HG02678 (cell line): ENCODE results near the gene ENGASE.

ENCODE experiments used
- ATAC-seq: cut with Tn5 transposase; IDR thresholded peaks from one replicate; pipeline ENCODE4 v1.9.1; 2021; ENCODE audit warnings: mild to moderate bottlenecking, moderate library complexity; ENCODE audit not compliant: unreplicated experiment

ENGASE gene

DNA sequence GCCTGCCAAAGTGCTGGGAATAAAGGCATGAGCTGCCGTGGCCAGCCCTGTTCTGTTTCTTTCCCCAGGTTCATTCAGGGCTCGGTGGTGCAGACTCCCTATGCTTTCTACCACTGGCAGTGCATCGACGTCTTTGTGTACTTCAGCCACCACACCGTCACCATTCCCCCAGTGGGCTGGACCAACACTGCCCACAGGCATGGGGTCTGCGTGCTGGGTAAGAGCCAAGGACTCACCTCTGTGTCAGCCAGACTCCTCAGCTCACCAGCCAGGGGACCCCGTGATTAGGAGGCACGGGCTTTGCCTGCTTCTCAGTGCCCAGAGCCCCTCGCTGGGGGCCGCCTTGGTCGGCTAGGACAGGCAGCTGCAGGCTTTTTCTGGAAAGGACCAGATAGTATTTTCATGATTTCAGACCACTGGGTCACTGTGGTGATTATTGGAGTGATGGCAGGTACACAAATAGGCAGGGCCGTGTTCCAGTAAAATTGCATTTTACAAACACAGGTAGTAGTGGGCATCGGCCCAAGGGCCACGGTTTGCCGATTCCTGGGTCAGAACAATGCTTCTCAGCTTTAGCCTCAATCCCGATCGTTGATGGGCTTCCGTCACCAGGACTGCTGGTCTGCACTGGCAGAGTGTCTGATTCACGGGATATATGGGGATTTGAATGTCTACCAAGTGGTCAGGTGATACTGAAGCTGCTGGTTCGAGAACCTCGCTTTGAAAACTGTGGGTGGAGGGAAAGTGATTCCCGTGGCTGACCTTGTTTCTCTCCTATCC is 5.0 kb downstream of the ENGASE start:
- no peak for ATAC-seq

DNA sequence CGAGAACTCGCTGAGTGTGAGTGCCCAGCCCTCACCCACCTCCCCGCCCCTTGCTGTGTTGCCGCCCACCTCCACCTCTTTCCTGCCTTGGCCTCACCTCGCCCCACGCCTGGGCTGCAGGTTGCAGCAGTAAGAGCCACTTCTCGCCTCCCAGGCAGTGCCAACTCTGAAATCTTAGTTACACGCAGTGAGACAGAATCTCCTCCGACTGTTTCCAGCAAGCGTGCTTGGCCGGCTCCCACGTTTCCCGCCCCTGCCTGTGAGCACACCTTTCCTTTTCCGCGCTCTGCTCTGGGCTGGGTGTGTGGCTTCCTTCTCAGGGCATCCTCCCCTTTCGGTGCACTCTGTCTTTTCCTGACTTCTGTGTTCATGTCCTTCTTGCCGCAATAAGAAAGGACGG is 5.7 kb downstream of the ENGASE start:
- ATAC-seq, result no peak

DNA sequence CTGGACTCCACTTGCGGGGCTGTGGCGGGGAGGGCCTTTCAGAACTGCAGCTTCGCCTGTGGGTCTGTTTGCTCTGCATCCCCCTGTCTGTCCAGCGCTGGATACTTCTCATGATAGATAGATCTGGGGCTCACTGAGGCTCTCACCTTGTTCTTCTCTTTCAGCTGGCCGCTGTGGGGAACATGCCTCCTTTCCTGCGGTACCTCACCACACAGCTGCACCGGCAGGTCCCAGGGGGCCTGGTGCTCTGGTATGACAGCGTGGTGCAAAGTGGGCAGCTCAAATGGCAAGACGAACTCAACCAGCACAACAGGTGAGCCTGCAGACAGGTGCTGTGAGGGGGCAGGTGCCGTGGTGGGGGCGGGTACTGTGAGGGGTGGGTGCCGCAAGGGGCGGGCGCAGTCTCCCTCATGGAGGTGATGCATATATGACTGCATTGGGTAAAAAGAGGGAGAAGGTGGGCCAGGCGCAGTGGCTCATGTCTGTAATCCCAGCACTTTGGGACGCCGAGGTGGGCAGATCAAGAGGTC is 6.2 kb downstream of the ENGASE start:
- ATAC-seq, result no peak

DNA sequence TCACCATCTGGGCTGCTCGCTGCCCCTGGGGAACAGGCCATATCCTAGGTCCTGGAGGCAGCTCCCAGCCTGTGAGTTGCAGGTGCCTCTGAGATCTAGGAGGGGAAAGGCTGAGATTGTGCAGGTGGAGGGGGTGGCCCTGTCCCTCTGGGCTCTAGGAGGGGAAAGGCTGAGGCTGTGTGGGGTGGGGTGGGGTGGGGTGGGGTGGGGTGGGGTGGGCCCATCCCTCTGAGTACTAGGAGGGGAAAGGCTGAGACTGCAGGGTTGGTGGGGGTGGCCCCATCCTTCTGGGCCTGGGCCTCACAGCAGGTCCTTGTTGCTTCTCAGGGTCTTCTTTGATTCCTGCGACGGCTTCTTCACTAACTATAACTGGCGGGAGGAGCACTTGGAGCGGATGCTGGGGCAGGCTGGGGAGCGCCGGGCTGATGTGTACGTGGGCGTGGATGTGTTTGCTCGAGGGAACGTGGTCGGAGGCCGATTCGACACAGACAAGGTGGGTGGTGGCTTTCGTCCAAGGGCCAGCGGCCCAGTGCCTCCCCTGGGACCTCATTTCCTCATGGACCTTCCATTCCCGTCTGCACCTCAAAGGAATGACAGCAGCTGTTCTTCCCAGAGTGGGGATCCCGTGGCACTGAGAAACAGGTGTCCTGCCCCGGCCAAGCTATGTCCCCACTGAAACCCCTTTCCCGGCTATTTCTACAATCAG is 7.1 kb downstream of the ENGASE start:
- no peak for ATAC-seq

DNA sequence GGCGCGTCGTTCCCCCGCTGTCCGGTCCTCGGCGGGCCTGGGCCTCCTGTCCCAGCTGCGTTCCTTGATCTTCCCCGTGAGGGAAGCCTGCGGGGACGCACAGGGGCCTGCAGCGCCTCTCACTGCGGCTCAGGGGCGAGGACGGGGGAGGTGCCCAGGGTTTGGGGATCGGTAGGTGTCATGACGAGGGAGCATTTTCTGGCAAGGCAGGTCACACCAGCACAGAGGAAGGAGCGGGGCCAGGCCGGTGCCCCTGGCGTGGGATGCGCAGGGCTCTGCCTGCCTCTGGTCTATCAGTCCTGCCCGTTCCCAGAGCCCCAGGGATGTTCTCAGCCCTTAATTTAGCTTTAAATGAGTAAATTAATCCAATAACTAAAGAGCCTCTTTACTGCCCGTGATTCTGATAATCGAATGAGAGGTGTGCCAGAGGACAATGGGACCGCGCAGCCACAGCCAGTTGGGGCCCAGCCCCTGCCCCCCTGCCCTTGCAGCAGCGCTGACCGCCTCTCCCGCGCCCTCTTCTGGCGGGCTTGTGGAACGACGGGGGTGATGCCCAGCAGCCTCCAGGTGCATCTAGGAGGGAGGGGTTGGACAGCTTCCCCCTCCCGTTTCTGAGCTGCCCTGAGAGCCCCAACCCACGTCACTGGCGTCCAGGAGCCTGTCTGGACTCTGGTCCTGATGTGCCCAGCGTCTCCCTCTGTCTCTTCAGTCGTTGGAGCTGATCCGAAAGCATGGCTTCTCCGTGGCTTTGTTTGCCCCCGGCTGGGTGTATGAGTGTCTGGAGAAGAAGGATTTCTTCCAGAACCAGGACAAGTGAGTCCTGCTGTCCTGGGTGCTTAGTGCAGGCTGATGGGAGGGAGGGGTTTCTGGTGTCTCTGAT is 7.9 kb downstream of the ENGASE start:
- no peak for ATAC-seq

DNA sequence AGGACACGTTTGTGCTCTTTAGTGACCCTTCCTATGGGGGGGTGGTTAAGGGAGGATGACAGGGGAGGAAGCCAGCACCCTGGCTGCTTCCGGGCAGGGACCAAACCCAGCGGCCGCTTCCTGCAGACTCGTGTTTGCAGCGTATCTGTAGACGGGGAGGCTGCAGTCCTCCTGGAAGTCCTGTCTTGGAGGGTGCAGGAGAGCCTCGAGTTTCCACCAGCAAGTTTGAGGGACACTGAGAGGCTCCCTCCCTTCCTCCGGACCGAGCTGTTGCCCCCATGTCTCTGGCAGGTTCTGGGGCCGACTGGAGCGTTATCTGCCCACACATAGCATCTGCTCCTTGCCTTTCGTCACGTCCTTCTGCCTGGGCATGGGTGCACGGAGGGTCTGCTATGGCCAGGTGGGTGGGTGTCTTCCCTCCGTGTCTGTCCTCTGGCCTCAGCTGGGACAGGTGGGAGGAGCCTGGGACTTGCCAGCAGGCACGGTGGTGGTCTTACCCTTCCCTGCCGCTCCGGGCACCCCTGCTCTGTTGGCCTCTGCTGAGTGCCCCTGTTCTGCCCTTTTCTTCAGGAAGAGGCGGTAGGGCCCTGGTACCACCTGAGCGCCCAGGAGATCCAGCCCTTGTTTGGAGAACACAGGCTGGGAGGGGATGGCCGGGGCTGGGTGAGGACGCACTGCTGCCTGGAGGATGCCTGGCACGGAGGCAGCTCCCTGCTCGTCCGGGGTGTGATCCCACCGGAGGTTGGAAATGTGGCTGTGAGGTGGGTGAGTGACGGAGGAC is 8.8 kb downstream of the ENGASE start:
- no peak for ATAC-seq

DNA sequence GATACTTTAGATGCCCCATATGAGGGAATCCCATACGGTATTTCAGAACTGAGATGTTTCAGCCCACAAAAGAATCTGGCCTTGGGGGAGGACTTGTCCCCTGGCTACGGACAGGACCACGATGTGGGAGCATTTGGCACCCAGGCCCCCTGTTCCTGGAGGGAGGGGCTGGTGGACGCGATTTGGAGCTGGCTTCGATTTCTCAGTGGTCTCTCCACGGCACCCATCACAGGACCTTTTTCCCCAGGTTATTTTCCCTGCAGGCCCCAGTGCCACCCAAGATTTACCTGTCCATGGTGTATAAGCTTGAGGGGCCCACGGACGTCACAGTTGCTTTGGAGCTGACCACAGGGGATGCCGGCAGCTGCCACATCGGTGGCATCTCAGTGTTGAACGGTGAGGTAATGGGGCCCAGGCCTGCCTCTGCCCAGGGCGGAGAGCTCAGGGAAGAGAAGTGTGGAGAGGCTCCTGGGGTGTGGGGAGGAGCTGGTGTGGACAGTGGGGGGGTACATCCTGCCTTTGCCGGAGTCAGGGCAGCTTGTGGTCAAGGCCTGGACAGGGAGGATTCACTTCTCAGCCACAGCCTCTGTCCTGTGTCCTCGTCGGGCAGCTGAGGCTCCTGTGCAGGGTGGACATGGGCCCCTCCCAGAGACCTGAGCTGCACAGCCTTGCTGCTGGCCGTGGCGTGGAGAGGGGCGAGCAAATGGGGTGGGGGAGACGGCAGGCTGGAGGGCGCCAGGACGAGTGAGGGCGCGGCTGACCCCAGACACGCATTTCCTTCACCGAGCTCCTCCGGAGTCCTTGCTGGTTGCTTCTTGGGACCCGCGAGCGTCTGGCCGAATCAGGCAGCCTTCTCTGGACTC is 9.9 kb downstream of the ENGASE start:
- ATAC-seq, result no peak

DNA sequence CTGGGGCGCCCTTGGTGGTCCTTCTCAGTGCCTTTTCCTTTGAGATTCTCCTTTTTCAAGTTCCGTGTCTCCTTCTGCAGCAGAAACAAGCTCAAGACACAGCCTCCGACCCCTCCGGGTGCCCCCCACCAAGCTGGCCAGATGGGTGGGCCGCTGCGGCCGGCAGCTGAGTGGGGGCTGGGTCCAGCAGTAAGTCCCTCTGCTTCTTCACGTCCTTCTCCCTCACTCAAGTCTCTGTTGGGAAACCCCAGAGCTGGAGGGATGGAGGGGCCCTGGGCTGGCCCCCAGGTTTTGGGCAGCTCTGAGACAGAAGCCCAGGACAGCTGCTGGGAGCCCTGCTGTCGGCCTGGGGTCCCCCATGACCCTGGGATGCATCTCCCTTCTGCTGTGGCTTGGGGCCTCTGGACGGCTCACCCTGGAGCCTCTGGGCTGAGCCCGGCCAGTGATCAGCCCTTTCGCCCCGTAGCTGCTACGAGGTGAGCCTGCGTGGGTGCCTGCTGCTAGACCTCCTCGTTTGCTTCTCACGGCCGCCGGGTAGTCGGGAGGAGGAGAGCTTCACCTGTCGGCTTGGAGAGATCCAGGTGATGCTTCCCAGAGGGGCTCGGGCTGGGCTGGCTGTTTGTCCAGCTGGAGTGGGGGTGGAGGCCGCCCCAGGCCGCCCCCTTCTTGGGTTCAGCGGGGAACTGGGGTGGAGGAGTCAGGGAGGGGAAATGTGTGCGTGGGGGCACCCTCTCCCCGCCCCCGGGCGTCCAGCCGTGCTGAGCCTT is 10.7 kb downstream of the ENGASE start:
- ATAC-seq, result no peak

DNA sequence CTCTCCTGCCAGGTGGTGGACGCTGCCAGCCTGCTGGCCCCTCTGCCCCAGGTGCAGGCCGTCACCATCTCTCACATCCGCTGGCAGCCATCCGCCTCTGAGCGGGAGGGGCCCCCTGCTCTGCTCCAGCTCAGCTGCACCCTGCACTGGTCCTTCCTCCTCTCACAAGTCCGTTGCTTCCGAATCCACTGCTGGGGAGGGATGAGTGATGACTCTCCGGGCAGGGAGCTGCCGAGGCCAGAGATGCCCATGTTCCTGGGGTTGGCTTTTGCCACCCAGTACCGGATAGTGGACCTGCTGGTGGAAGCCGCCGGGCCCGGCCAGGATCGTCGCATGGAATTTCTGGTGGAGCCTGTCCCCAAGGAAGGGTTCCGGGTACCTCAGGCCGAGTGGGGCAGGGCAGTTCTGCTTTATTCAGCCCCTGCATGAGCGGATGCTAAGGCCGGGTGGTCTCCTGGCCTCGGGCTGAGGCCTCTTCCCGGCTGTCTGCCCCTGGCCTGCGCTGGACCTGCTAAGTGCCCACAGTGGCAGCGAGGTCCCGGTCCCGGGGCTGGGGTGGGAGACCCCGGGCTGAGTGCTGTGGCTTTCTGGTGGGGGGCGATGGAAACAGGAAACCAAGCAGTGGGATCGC is 11.4 kb downstream of the ENGASE start:
- ATAC-seq, result no peak

DNA sequence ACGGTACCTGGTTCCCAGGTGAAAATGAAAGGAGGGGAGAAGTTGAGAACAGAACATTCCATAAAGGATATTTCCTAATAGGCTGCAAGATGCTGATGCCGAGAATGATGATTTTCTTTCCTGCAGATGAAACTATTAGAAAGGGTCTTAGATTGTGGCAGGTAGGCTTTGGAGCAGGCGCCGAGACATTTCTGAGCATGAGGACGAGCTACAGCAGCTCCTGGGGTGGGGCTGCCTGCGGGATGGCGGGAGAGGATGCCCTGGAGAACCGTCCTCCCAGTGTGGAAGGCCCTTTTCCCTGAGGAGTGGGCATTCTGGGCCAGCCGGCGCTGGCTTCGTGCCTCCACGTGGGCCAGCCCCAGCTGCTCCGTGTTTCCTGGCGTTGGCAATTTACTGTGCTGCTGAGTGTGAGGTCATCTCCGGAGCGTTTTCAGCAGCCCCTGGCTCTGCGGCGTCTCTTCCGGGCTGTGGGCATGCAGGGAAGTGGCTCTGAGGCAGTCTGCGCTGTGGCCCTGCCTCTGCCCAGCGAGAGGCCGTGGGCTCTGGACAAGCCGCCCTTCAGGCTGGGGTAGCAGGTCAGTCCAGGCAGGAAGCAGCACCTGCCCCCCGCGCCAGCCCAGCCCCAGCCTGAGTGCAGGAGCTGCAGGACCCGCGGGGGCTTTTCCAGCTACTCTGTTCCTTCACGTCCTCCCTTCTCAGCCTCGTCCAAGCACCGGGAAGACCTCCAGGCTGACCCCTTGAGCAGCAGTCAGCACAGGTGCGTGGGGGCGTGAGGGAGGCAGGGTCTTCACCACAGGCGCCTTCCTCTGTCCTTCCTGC is 12.2 kb downstream of the ENGASE start:
- ATAC-seq, result no peak

DNA sequence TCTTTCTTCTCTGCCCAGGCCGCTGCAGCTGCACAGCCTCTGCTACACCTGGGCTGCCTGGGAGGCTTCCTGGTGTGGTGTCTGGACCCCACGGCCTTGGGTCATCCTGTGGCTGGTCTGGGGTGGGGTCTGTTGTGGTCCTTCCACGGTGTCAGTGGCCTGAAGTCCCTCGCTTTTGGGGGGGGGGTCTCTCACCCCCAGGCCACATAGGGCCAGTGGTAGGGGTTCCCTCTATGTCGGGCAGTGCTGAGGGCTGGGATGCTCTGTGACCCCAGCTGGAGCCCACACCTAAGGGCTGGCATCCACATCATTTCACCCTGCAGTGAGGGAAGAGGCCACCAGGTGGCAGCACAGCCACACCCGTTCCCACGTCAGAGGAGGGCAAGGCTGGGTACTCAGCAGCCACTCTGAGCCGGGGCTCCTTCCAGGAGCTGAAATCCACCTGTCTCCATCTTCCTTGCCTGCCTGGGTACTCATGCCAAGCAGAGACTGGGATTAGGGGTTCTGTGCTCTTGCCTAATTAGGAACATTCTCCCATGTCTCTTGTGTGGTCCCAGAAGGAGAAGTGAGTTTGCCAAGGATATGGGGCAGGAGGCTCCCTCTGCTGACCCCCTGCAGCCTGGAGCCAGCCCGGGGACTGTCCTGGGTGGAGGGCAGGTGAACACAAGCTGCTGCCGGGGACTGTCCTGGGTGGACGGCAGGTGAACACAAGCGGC is 13.0 kb downstream of the ENGASE start:
- ATAC-seq, result peak; percentile 52

DNA sequence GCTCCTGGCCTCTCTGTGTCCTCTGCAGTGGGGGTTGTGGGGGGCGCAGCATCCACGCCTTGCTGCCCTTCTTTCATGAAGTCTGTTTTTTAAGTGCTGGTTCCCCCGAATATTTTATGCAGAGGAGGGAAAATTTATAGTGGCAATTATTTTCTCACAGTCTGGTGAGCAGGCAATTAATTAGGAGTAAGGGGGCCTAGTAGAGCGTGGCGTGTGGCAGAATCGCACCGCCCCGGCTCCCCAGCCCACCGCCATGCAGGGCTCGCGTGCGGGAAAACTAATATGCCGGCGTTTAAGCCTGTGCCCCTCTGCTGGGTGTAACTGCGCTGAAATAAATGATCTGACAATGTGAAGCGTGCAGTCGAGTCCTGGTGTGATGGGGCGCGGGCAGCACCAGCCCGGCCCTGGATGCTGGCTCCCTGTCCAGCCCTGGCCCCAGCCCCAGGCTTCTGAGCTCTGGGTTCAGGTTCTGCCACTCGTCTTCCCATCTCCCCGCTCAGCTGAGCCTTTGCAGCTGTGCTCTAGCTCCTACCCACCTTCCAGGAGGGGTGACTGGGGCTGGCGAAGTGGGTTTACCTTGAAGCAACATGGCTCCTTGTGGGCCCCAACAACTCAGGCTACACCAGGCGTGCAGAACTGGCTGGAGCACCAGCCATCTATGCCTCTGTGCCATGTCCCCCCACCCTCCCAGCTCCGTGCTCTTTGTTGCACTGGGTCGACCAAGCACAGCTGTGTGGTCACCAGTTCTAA is 13.8 kb downstream of the ENGASE start:
- no peak for ATAC-seq

DNA sequence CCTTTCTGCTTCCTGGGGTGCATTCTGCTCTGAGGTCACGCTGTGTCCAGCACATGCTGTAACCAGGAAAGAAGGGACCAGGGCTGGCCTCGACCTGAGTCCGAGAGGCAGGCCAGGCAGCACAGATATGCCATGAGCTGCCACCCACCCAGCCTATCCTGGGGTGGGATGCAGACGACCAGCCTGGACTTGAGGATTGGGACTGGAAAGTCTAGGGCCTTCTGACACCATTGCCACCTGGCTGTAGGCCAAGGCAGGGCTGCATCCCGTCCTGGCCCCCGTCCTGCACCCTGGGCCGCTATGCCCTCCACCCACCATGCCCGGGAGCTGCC is 14.3 kb downstream of the ENGASE start:
- no peak for ATAC-seq

DNA sequence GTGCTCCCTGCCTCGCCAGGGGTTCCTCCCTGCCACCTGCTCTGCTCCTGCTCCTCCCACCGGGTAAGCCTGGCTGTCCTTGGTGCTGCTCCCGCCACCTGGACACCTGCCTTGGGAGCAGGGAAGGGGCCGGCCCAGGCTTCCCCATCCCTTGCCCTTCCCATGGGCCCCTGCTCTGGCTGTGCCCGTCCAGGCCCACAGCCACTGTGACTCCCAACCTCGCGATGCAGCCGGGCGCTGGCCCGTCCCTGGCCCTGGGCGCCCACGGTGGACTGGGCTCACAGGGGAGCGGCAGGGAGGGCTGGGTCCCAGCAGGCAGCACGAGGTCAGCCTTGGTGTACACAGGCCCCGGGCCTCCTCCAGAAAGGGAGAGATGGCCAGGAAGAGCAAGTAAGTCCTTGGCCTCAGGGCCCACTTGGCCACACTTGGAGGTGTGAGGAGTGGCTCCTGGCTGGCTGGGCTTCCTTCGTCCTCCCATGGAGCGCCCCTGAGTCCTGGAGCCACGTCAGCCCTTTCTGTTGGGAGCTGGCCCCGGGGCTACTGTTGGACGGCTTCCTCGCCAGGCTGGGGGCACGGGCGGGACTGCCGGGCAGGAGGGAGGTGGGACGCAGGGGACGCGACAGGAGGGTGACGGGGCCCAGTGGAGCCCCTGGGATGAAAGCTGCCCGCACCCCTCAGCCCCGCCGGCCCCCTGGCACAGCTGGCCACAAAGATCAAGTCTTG is 15.3 kb downstream of the ENGASE start:
- ATAC-seq, result no peak

DNA sequence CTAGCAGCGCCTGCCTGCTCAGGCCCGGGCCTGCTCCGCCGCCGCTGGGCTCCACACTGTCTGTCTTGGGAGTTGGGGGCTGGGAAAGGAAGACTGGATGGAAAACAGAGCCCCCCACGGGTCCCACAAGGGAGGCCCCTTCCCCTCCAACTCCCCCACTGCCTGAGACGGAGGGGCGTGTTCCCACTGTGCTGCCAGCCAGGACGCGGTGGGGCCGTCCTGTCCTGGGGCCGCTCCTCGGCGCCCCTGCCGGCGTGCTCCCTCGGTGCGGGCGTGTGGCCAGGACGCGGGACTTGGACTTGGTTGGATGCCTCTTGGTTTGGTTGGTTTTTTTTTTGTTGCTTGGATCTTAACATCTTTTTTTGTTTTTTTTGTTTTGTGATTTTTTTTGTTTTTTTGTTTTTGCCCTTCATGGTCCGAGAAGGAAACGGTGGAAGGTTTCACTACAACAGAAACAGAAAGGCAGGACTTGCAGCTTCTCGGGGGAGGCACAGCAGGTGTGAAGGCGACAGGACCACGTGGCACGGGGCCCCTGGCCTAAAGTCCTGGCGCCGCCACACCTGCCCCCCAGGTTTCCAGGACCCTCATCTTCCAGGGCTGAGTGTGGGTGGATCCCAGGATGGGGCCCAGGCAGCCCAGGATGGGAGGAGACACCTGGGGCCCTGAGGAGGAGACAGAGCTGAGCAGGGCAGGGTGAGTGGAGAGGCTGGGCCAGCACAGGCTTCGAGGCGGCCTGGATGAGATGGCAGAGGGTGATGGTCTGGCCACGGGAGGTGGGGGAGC is 16.0 kb downstream of the ENGASE start:
- no peak for ATAC-seq
